Natural killer cell (primary cell): ENCODE data around the gene CORO6. TPM values are rescaled to one million over a fixed set of nuclear protein-coding genes. Genes with fewer than 3 reads are reported as not detected.

Experiments
- ATAC-seq, 3 donors: fragments of 150-1000 bp in 2 of 3; fragments of 200-7000 bp in 1 of 3; cut with Tn5 transposase; 1 replicate in 1 of 3; 2 replicates in 2 of 3; pipeline ENCODE4 v1.10.0; 2021; ENCODE audit warnings: mild to moderate bottlenecking in 2 of 3, moderate library complexity in 2 of 3
- DNase-seq, 2 donors: peaks; one replicate each; pipeline versions ENCODE4 v3.0.0 to v3.0.0-alpha.2; 2013 to 2021; ENCODE audit warnings: mixed read lengths in 1 of 2
- H3K27ac ChIP-seq: one replicate; pipeline ENCODE4 v1.5.1; 2013; ENCODE audit warnings: mild to moderate bottlenecking, low read length
- H3K27me3 ChIP-seq: one replicate; pipeline ENCODE4 v1.6.1; 2013; ENCODE audit warnings: low read length; ENCODE audit not compliant: control insufficient read depth, insufficient read depth
- H3K36me3 ChIP-seq: one replicate; pipeline ENCODE4 v1.6.1; 2013; ENCODE audit warnings: low read length; ENCODE audit not compliant: control insufficient read depth, insufficient read depth
- H3K4me1 ChIP-seq: one replicate; pipeline ENCODE4 v1.6.1; 2013; ENCODE audit warnings: low read length; ENCODE audit not compliant: control insufficient read depth, insufficient read depth
- H3K4me3 ChIP-seq: one replicate; pipeline ENCODE4 v1.5.1; 2013; ENCODE audit warnings: low read length
- H3K9me3 ChIP-seq: one replicate; pipeline ENCODE4 v1.6.1; 2013; ENCODE audit warnings: low read length; ENCODE audit not compliant: control insufficient read depth, insufficient read depth
- H3K27ac Mint-ChIP-seq, 2 donors: one replicate each; pipeline ENCODE4 v1.8.0; 2022; ENCODE audit warnings: mild to moderate bottlenecking in 2 of 2, mixed read lengths in 2 of 2, moderate library complexity in 1 of 2
- H3K27me3 Mint-ChIP-seq, 2 donors: one replicate each; pipeline ENCODE4 v1.8.0; 2022; ENCODE audit warnings: low read depth in 2 of 2, mixed read lengths in 2 of 2
- H3K36me3 Mint-ChIP-seq: one replicate; pipeline ENCODE4 v1.8.0; 2022; ENCODE audit warnings: mixed read lengths
- H3K4me1 Mint-ChIP-seq, 2 donors: one replicate each; pipeline ENCODE4 v1.8.0; 2022; ENCODE audit warnings: mixed read lengths in 2 of 2
- H3K4me3 Mint-ChIP-seq: one replicate; pipeline ENCODE4 v1.8.0; 2022; ENCODE audit warnings: mild to moderate bottlenecking, moderate library complexity, mixed read lengths
- H3K9me3 Mint-ChIP-seq, 2 donors: one replicate each; pipeline ENCODE4 v1.8.0; 2022; ENCODE audit warnings: mixed read lengths in 2 of 2
- WGBS: methylation state at CpG from one replicate; pipeline ENCODE4 v1.1.7; 2013; ENCODE audit warnings: missing lambda C conversion rate; ENCODE audit not compliant: insufficient coverage; 5-methylcytosine and 5-hydroxymethylcytosine counted together
- intact Hi-C: fragments of 100-400 bp; cut with micrococcal nuclease; formaldehyde crosslinking; loops from one replicate; pipeline ENCODE4 v1.14.2; 2022
- total RNA-seq, 4 donors: library from RNA; stranded (reverse); fragments of 120-200 nt in 1 of 4; gene quantifications; one replicate each; pipeline versions ENCODE4 v1.2.3 to v1.2.4, GENCODE V29; 2013 to 2022
- TF ChIP-seq, protein P1 (sequence below): fragments of 200-600 bp; IDR thresholded peaks from one replicate; pipeline ENCODE4 v1.8.0; 2022; ENCODE audit warnings: antibody characterized with exemption

Gene CORO6
- total RNA-seq, 3 donors from 2014 or later (not counting 1 experiment from before 2014, with no cell fraction given), result 2.4 to 18.7 (median 3.9) TPM

GRCh38 chr17:29661213-29661612 is 38.5 kb upstream of the CORO6 start:
- TF ChIP-seq, protein P1, sequence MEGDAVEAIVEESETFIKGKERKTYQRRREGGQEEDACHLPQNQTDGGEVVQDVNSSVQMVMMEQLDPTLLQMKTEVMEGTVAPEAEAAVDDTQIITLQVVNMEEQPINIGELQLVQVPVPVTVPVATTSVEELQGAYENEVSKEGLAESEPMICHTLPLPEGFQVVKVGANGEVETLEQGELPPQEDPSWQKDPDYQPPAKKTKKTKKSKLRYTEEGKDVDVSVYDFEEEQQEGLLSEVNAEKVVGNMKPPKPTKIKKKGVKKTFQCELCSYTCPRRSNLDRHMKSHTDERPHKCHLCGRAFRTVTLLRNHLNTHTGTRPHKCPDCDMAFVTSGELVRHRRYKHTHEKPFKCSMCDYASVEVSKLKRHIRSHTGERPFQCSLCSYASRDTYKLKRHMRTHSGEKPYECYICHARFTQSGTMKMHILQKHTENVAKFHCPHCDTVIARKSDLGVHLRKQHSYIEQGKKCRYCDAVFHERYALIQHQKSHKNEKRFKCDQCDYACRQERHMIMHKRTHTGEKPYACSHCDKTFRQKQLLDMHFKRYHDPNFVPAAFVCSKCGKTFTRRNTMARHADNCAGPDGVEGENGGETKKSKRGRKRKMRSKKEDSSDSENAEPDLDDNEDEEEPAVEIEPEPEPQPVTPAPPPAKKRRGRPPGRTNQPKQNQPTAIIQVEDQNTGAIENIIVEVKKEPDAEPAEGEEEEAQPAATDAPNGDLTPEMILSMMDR, result no peak
- no peak overlapping the region for H3K27ac ChIP-seq
- ATAC-seq, result no peak
- DNase-seq, result no peak
- no peak overlapping the region for H3K4me3 ChIP-seq
- intact Hi-C loops, result no loop called here
- peaks cover 63% of the 10 kb centered on the region for H3K36me3 ChIP-seq
- Mint-ChIP-seq H3K27me3 (no peaks in the 10 kb centered on the region), H3K27ac (peak overlapping the region; percentile 5 to 29), H3K9me3 (no peaks in the 10 kb centered on the region), H3K4me1 (peaks cover 5 to 20% of the 10 kb centered on the region in 2 donors), H3K36me3 (peaks cover 9% of the 10 kb centered on the region), H3K4me3 (no peak overlapping the region)
- no peaks in the 10 kb centered on the region for H3K27me3 ChIP-seq
- 90% methylated on average over 2 of the region's 2 CpGs for WGBS
- H3K4me1 ChIP-seq, result no peaks in the 10 kb centered on the region
- H3K9me3 ChIP-seq, result no peaks in the 10 kb centered on the region

- Mint-ChIP-seq H3K27ac (peak overlapping the region; percentile 45 to 73), H3K4me1 (peaks cover 5 to 20% of the 10 kb centered on the region in 2 donors), H3K36me3 (peaks cover 9% of the 10 kb centered on the region), H3K9me3 (no peaks in the 10 kb centered on the region), H3K27me3 (no peaks in the 10 kb centered on the region), H3K4me3 (no peak overlapping the region)
- peaks cover 63% of the 10 kb centered on the region for H3K36me3 ChIP-seq
- DNase-seq (peak in 1 of 2 donors; percentile 32), ATAC-seq (peak in 1 of 3 donors; percentile 59)
- TF ChIP-seq, protein P1, result no peak
- H3K4me3 ChIP-seq, result no peak overlapping the region
- H3K4me1 ChIP-seq, result no peaks in the 10 kb centered on the region
- intact Hi-C loops, result no loop called here
- H3K9me3 ChIP-seq, result no peaks in the 10 kb centered on the region
- H3K27ac ChIP-seq, result no peak overlapping the region
- H3K27me3 ChIP-seq, result no peaks in the 10 kb centered on the region
- WGBS, result 46% methylated on average over 2 of the region's 2 CpGs
These were observed 36.4 kb upstream of the CORO6 start for GRCh38 chr17:29659155-29659554.

GRCh38 chr17:29655323-29655722 is 32.6 kb upstream of the CORO6 start:
- Mint-ChIP-seq H3K4me1 (peaks cover 5 to 12% of the 10 kb centered on the region in 2 donors), H3K27me3 (no peaks in the 10 kb centered on the region), H3K4me3 (no peak overlapping the region), H3K36me3 (peaks cover 4% of the 10 kb centered on the region), H3K9me3 (no peaks in the 10 kb centered on the region), H3K27ac (peak overlapping the region in 1 of 2 donors; percentile 9)
- Histone ChIP-seq H3K4me3 (no peak overlapping the region), H3K27ac (no peak overlapping the region), H3K27me3 (no peaks in the 10 kb centered on the region), H3K4me1 (no peaks in the 10 kb centered on the region), H3K9me3 (no peaks in the 10 kb centered on the region), H3K36me3 (peaks cover 54% of the 10 kb centered on the region)
- intact Hi-C loops, result no loop called here
- TF ChIP-seq, protein P1, result no peak
- no peak for ATAC-seq
- 96% methylated on average over 5 of the region's 6 CpGs for WGBS
- no peak for DNase-seq
